Ascending aorta (tissue), 2 donors: ENCODE data around the gene NIPSNAP3A. TPM values are rescaled to one million over a fixed set of nuclear protein-coding genes. Genes with fewer than 3 reads are reported as not detected.
"Not testable (repeated sequence)": the region's sequence is repeated elsewhere in the genome, so short reads cannot be mapped to it uniquely, and the experiment has no call there.

ENCODE experiments used
- DNase-seq, 2 donors: peaks; one replicate each; pipeline ENCODE4 v3.0.0-alpha.2; 2019; ENCODE audit warnings: low spot score in 2 of 2
- H3K27ac ChIP-seq, 2 donors: fragments of 200-600 bp; sonication (generic); one replicate each; pipeline ENCODE4 v1.5.1; 2016 to 2017; ENCODE audit warnings: mild to moderate bottlenecking in 1 of 2
- H3K27me3 ChIP-seq: fragments of 200-600 bp; sonication (generic); one replicate; pipeline ENCODE4 v1.5.1; 2017
- H3K36me3 ChIP-seq, 2 donors: fragments of 200-600 bp; sonication (generic); one replicate each; pipeline ENCODE4 v1.5.1; 2016
- H3K4me1 ChIP-seq, 2 donors: fragments of 200-600 bp; sonication (generic); one replicate each; pipeline ENCODE4 v1.5.1; 2016 to 2017; ENCODE audit warnings: mild to moderate bottlenecking in 1 of 2
- H3K4me3 ChIP-seq, 2 donors: fragments of 200-600 bp; sonication (generic); one replicate each; pipeline ENCODE4 v1.5.1; 2016 to 2017; ENCODE audit warnings: mild to moderate bottlenecking in 1 of 2
- H3K9me3 ChIP-seq, 2 donors: fragments of 200-600 bp; sonication (generic); one replicate each; pipeline ENCODE4 v1.5.1; 2016
- CTCF ChIP-seq, 3 experiments: fragments of 200-600 bp in 2 of 3; fragments of 450-650 bp in 1 of 3; sonication (generic) in 2 of 3; IDR thresholded peaks; one replicate each; pipeline ENCODE4 v1.5.1; 2016 to 2019; ENCODE audit warnings: antibody characterized with exemption in 3 of 3, mild to moderate bottlenecking in 1 of 3, moderate library complexity in 1 of 3
- intact Hi-C: fragments of 100-400 bp; cut with DNase I; formaldehyde crosslinking; loops from one replicate; pipeline ENCODE4 v1.15.1; 2023
- total RNA-seq: library from RNA; depleted of rRNA; stranded (reverse); fragments of >200 nt; gene quantifications from one replicate; pipeline ENCODE4 v1.1.0, GENCODE V29; 2016

NIPSNAP3A gene
- total RNA-seq, 1 donor from 2014 or later, result 9.7 TPM

DNA sequence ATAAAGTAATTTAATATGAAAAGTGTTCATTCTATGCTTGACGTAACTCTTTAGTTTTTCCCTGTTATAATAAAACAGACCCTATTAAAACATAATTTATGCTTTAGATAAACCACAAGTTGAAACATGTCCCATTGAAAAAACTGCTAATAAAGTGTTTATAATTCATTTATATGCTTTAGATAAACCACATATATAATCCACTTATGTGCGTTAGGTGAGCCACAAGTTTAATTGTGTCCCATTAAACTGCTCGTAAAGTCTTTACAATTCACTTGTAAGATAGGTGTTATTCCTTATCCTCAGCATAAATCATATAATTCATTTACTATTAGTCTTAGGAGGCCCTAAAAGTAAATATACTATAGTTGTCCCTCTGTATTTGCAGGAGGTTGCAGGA, 20.0 kb downstream of the NIPSNAP3A start:
- no peaks in the 10 kb centered on the region for H3K9me3 ChIP-seq

GRCh38 chr9:104769029-104769428, 21.5 kb downstream of the NIPSNAP3A start:
- H3K27ac ChIP-seq, H3K4me1 ChIP-seq, H3K9me3 ChIP-seq, H3K27me3 ChIP-seq, DNase-seq, H3K4me3 ChIP-seq, H3K36me3 ChIP-seq: not testable (repeated sequence)
- intact Hi-C loops, result loop anchor here (10.0 kb wide), 1 partner anchor 926 kb away; the partner anchor contains the start of gene TMEM38B

More for the DNA sequence above, 20.0 kb downstream of the NIPSNAP3A start:
- no peak for DNase-seq
- Histone ChIP-seq H3K27me3 (no peaks in the 10 kb centered on the region), H3K4me1 (peaks cover 0 to 6% of the 10 kb centered on the region in 2 donors), H3K36me3 (peaks cover 0 to 5% of the 10 kb centered on the region in 2 donors), H3K27ac (no peak overlapping the region), H3K4me3 (no peak overlapping the region)
- TF ChIP-seq CTCF (IDR thresholded peaks at IDR 0.05), result no peak
- intact Hi-C loops, result loop anchor here (10.0 kb wide), 1 partner anchor 927 kb away; the partner anchor contains the start of gene TMEM38B

DNA sequence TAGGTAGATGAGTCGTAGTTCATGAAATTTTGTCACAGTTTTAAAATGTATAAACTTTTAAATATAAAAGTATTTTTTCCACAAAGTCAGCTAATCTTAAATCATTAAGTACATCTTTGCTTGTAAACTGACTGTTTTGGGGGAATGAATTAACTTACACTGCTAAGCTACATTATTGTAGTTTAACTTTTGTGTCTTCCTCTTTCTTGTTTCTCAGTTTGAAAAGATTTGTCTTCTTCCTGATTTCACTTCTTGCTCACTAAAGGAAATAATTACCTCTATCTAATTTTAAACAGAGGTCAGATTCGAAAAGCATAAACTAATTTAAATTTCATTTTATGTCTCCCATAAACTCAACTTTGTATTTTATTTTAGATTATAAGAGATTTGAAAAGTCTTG, 22.2 kb downstream of the NIPSNAP3A start:
- Histone ChIP-seq H3K9me3 (no peaks in the 10 kb centered on the region), H3K36me3 (peaks cover 0 to 5% of the 10 kb centered on the region in 2 donors), H3K4me3 (no peak overlapping the region), H3K4me1 (peaks cover 6 to 7% of the 10 kb centered on the region in 2 donors), H3K27ac (peak overlapping the region in 1 of 2 donors; percentile 40), H3K27me3 (no peaks in the 10 kb centered on the region)
- intact Hi-C loops, result loop anchor here (10.0 kb wide), 1 partner anchor 925 kb away; the partner anchor contains the start of gene TMEM38B
- no peak for TF ChIP-seq CTCF (IDR thresholded peaks at IDR 0.05)
- no peak for DNase-seq

- H3K4me3 ChIP-seq, result peak overlapping the region in 1 of 2 donors; percentile 0
- intact Hi-C loops, result no loop called here
- DNase-seq, result no peak
- H3K9me3 ChIP-seq, result no peaks in the 10 kb centered on the region
- H3K27me3 ChIP-seq, result no peaks in the 10 kb centered on the region
- peaks cover 2 to 6% of the 10 kb centered on the region in 2 donors for H3K4me1 ChIP-seq
- H3K27ac ChIP-seq, result peak overlapping the region in 1 of 2 donors; percentile 25
- TF ChIP-seq CTCF (IDR thresholded peaks at IDR 0.05), result no peak
- peaks cover 0 to 9% of the 10 kb centered on the region in 2 donors for H3K36me3 ChIP-seq
Observed at GRCh38 chr9:104772714-104773510, 25.4 kb downstream of the NIPSNAP3A start.

GRCh38 chr9:104774132-104774531, 26.6 kb downstream of the NIPSNAP3A start:
- H3K27ac ChIP-seq, result no peak overlapping the region
- TF ChIP-seq CTCF (IDR thresholded peaks at IDR 0.05), result no peak
- no peak overlapping the region for H3K4me3 ChIP-seq
- H3K9me3 ChIP-seq, result no peaks in the 10 kb centered on the region
- no peak for DNase-seq
- H3K4me1 ChIP-seq, result peaks cover 2 to 6% of the 10 kb centered on the region in 2 donors
- H3K27me3 ChIP-seq, result no peaks in the 10 kb centered on the region
- intact Hi-C loops, result no loop called here
- peaks cover 0 to 9% of the 10 kb centered on the region in 2 donors for H3K36me3 ChIP-seq

GRCh38 chr9:104774831-104775573, 27.5 kb downstream of the NIPSNAP3A start:
- no peak for TF ChIP-seq CTCF (IDR thresholded peaks at IDR 0.05)
- no peak for DNase-seq
- H3K4me3 ChIP-seq, result no peak overlapping the region
- H3K36me3 ChIP-seq, result peaks cover 0 to 9% of the 10 kb centered on the region in 2 donors
- H3K4me1 ChIP-seq, result peaks cover 2 to 6% of the 10 kb centered on the region in 2 donors
- H3K27me3 ChIP-seq, result no peaks in the 10 kb centered on the region
- H3K9me3 ChIP-seq, result no peaks in the 10 kb centered on the region
- no peak overlapping the region for H3K27ac ChIP-seq
- intact Hi-C loops, result no loop called here
